Thyroid gland (tissue), 4 donors: ENCODE data around the gene BLVRB. TPM values are rescaled to one million over a fixed set of nuclear protein-coding genes. Genes with fewer than 3 reads are reported as not detected.
A peak's percentile ranks its signal among the peaks of the same experiment; 100 is the strongest.
"Not testable (repeated sequence)": the region's sequence is repeated elsewhere in the genome, so short reads cannot be mapped to it uniquely, and the experiment has no call there.

Experiments used
- DNase-seq, 2 donors: peaks; one replicate each; pipeline ENCODE4 v3.0.0-alpha.2; 2019
- H3K27ac ChIP-seq, 3 donors: fragments of 200-600 bp; sonication (generic); 1 replicate in 2 of 3; 2 replicates in 1 of 3; pipeline ENCODE4 v1.5.1; 2016 to 2019; ENCODE audit warnings: mild to moderate bottlenecking in 1 of 3, moderate library complexity in 1 of 3
- H3K27me3 ChIP-seq: fragments of 200-600 bp; sonication (generic); one replicate; pipeline ENCODE4 v1.5.1; 2019
- H3K36me3 ChIP-seq, 2 donors: fragments of 200-600 bp; sonication (generic); one replicate each; pipeline ENCODE4 v1.5.1; 2016 to 2019
- H3K4me1 ChIP-seq, 2 donors: fragments of 200-600 bp; sonication (generic); one replicate each; pipeline ENCODE4 v1.5.1; 2017 to 2019
- H3K4me3 ChIP-seq, 3 donors: fragments of 200-600 bp; sonication (generic); replicated peaks in 1 of 3; 1 replicate in 2 of 3; 2 replicates in 1 of 3; pipeline ENCODE4 v1.5.1; 2016; ENCODE audit warnings: mild to moderate bottlenecking in 1 of 3
- H3K9me3 ChIP-seq: fragments of 200-600 bp; sonication (generic); one replicate; pipeline ENCODE4 v1.5.1; 2017
- CTCF ChIP-seq, 6 experiments: fragments of 200-600 bp in 3 of 6; fragments of 450-650 bp in 3 of 6; sonication (generic) in 3 of 6; IDR thresholded peaks; one replicate each; pipeline ENCODE4 v1.5.1; 2016 to 2019; ENCODE audit warnings: antibody characterized with exemption in 6 of 6, mild to moderate bottlenecking in 2 of 6, inconsistent platforms in 1 of 6, moderate library complexity in 1 of 6
- POLR2A ChIP-seq, 2 donors: fragments of 450-650 bp; IDR thresholded peaks; one replicate each; pipeline ENCODE4 v1.6.1; 2017; ENCODE audit warnings: antibody characterized with exemption in 2 of 2, mild to moderate bottlenecking in 2 of 2, moderate library complexity in 1 of 2
- WGBS, 2 donors: methylation state at CpG; one replicate each; pipeline ENCODE4 v1.1.5; 2017; 5-methylcytosine and 5-hydroxymethylcytosine counted together
- intact Hi-C: fragments of 100-400 bp; cut with DNase I; formaldehyde crosslinking; loops from one replicate; pipeline ENCODE4 v1.15.1; 2023
- total RNA-seq, 4 donors: library from RNA; depleted of rRNA; stranded (reverse); fragments of >200 nt; gene quantifications; one replicate each; pipeline ENCODE4 v1.2.3, GENCODE V29; 2016

Gene BLVRB
- total RNA-seq, 4 donors from 2014 or later, result 111 to 238 (median 205) TPM

GRCh38 chr19:40441719-40442253, 23.8 kb downstream of the BLVRB start:
- no peak overlapping the region for H3K4me3 ChIP-seq
- intact Hi-C loops, result loop anchor here (10.0 kb wide), 1 partner anchor 97 kb away; the partner anchor contains the start of genes C19orf47 and PLD3
- TF ChIP-seq POLR2A (IDR thresholded peaks at IDR 0.05), result no peak
- no peak for TF ChIP-seq CTCF (IDR thresholded peaks at IDR 0.05)
- H3K27me3 ChIP-seq, result no peaks in the 10 kb centered on the region
- H3K4me1 ChIP-seq, result peaks cover 8 to 28% of the 10 kb centered on the region in 2 donors
- no peaks in the 10 kb centered on the region for H3K9me3 ChIP-seq
- peak overlapping the region in 1 of 3 donors; percentile 17 for H3K27ac ChIP-seq
- DNase-seq, result no peak
- peaks cover 15 to 17% of the 10 kb centered on the region in 2 donors for H3K36me3 ChIP-seq
- 92 to 95% methylated on average over 11 of the region's 11 CpGs for WGBS, 2 donors

- Histone ChIP-seq H3K27ac (no peak overlapping the region), H3K4me1 (peaks cover 3 to 18% of the 10 kb centered on the region in 2 donors), H3K36me3 (peaks cover 15 to 17% of the 10 kb centered on the region in 2 donors), H3K4me3 (no peak overlapping the region), H3K27me3 (no peaks in the 10 kb centered on the region), H3K9me3 (no peaks in the 10 kb centered on the region)
- TF ChIP-seq CTCF (IDR thresholded peaks at IDR 0.05), result no peak
- no peak for TF ChIP-seq POLR2A (IDR thresholded peaks at IDR 0.05)
- WGBS, 2 donors, result 92 to 98% methylated on average over 3 of the region's 3 CpGs
- intact Hi-C loops, result no loop called here
- no peak for DNase-seq
Observed at GRCh38 chr19:40438284-40438683, 27.3 kb downstream of the BLVRB start.

- Histone ChIP-seq H3K9me3 (no peaks in the 10 kb centered on the region), H3K4me1 (peaks cover 7 to 17% of the 10 kb centered on the region in 2 donors), H3K4me3 (peak overlapping the region in 1 of 3 donors; percentile 27), H3K27ac (peak overlapping the region; percentile 57 to 93 (median 92)), H3K36me3 (no peaks in the 10 kb centered on the region), H3K27me3 (no peaks in the 10 kb centered on the region)
- DNase-seq, result peak; percentile 92 to 93
- 1 to 3% methylated on average over 21 to 27 of the region's 50 CpGs for WGBS, 2 donors
- intact Hi-C loops, result no loop called here
- TF ChIP-seq POLR2A (IDR thresholded peaks at IDR 0.05), result peak in 1 of 2 donors; percentile 68
- TF ChIP-seq CTCF (IDR thresholded peaks at IDR 0.05), result no peak
Observed at GRCh38 chr19:40433391-40434216, 31.9 kb downstream of the BLVRB start.

GRCh38 chr19:40432760-40433159, 32.8 kb downstream of the BLVRB start:
- DNase-seq, intact Hi-C loops, H3K36me3 ChIP-seq, H3K9me3 ChIP-seq, H3K27me3 ChIP-seq: not testable (repeated sequence)
- Histone ChIP-seq H3K4me3 (peak overlapping the region in 1 of 3 donors; percentile 27), H3K4me1 (peaks cover 7 to 17% of the 10 kb centered on the region in 2 donors), H3K27ac (peak overlapping the region; percentile 57 to 93 (median 92))
- WGBS, 2 donors, result 29 to 43% methylated on average over 7 of the region's 7 CpGs

- no peaks in the 10 kb centered on the region for H3K9me3 ChIP-seq
- DNase-seq, result no peak
- TF ChIP-seq POLR2A (IDR thresholded peaks at IDR 0.05) (no peak), CTCF (IDR thresholded peaks at IDR 0.05) (no peak)
- H3K4me1 ChIP-seq, result peaks cover 7 to 17% of the 10 kb centered on the region in 2 donors
- no peaks in the 10 kb centered on the region for H3K36me3 ChIP-seq
- no peak overlapping the region for H3K4me3 ChIP-seq
- WGBS, 2 donors, result 92 to 93% methylated on average over 3 of the region's 3 CpGs
- no peaks in the 10 kb centered on the region for H3K27me3 ChIP-seq
- intact Hi-C loops, result no loop called here
- no peak overlapping the region for H3K27ac ChIP-seq
Observed at GRCh38 chr19:40431698-40432097, 33.8 kb downstream of the BLVRB start.

- H3K36me3 ChIP-seq, H3K27ac ChIP-seq, H3K27me3 ChIP-seq, H3K9me3 ChIP-seq, DNase-seq, H3K4me3 ChIP-seq, intact Hi-C loops: not testable (repeated sequence)
- WGBS, 2 donors, result 91 to 98% methylated on average over 10 of the region's 10 CpGs
- H3K4me1 ChIP-seq, result peaks cover 7 to 17% of the 10 kb centered on the region in 2 donors
Observed at GRCh38 chr19:40430242-40430641, 35.3 kb downstream of the BLVRB start.

GRCh38 chr19:40428197-40428596, 37.3 kb downstream of the BLVRB start:
- WGBS, 2 donors, result 95 to 97% methylated on average over 7 of the region's 7 CpGs
- H3K36me3 ChIP-seq, H3K27me3 ChIP-seq, DNase-seq, H3K27ac ChIP-seq, intact Hi-C loops, H3K4me3 ChIP-seq, H3K9me3 ChIP-seq: not testable (repeated sequence)
- H3K4me1 ChIP-seq, result peaks cover 19 to 22% of the 10 kb centered on the region in 2 donors
